Suprapubic skin (tissue), 3 donors: Measurements from ENCODE around the gene ATP5PO.

Source experiments
- CTCF ChIP-seq, 2 donors: fragments of 200-600 bp in 1 of 2; fragments of 450-650 bp in 1 of 2; sonication (generic) in 1 of 2; IDR thresholded peaks; one replicate each; pipeline ENCODE4 v1.5.1; 2016 to 2019; ENCODE audit warnings: antibody characterized with exemption in 2 of 2, mild to moderate bottlenecking in 1 of 2, moderate library complexity in 1 of 2
- EP300 ChIP-seq: sonication (generic); formaldehyde crosslinking; IDR thresholded peaks from one replicate; pipeline ENCODE4 v1.6.1; 2017; ENCODE audit warnings: antibody characterized with exemption

- TF ChIP-seq CTCF (IDR thresholded peaks at IDR 0.05) (no peak), EP300 (no peak)
These were observed 54.5 kb downstream of the ATP5PO start for GRCh38 chr21:33861125-33861524.
